HG03139 (cell line): ENCODE results near the gene TBCE.
"Not testable (repeated sequence)": the region's sequence is repeated elsewhere in the genome, so short reads cannot be mapped to it uniquely, and the experiment has no call there.

Experiments used
- ATAC-seq: cut with Tn5 transposase; IDR thresholded peaks from one replicate; pipeline ENCODE4 v1.9.1; 2021; ENCODE audit not compliant: unreplicated experiment

The TBCE gene

GRCh38 chr1:235450886-235451483 is 83.8 kb downstream of the TBCE start:
- ATAC-seq, result no peak

- no peak for ATAC-seq
Measured at GRCh38 chr1:235454021-235454420, 86.8 kb downstream of the TBCE start.

GRCh38 chr1:235455097-235455496 is 87.9 kb downstream of the TBCE start:
- ATAC-seq, result no peak

GRCh38 chr1:235455823-235456222 is 88.6 kb downstream of the TBCE start:
- ATAC-seq, result no peak

DNA sequence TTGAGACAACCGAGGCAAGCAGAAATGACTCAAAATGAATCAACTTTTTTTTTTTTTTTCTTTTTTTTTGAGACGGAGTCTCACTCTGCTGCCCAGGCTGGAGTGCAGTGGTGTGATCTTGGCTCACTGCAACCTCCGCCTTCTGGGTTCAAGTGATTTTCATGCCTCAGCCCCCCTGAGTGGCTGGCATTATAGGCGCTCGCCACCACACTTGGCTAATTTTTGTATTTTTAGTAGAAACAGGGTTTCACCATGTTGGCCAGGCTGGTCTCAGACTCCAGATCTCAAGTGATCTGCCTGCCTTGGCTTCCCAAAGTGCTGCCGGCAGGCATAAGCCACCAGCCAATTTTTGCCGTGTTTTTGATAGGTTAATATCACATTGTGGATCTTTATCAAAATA is 90.6 kb downstream of the TBCE start:
- ATAC-seq, result not testable (repeated sequence)

DNA sequence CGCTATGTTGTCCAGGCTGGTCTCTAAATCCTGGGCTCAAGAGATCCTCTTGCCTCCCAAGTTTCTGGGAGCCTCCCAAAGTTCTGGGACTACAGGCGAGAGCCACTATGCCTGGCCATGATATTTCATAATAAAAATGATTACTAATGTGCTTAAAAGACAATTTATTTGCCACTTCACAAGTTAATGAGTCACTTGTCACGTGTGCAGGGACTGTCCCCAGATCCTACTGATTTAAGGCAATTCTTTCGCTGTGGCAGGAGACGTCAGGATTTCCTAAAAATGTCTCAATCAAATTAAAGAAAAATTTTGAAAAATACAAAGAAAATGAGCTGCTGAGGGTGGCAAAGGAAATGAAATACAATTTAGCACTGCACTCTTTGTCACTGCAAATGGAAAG is 93.5 kb downstream of the TBCE start:
- ATAC-seq, result no peak

DNA sequence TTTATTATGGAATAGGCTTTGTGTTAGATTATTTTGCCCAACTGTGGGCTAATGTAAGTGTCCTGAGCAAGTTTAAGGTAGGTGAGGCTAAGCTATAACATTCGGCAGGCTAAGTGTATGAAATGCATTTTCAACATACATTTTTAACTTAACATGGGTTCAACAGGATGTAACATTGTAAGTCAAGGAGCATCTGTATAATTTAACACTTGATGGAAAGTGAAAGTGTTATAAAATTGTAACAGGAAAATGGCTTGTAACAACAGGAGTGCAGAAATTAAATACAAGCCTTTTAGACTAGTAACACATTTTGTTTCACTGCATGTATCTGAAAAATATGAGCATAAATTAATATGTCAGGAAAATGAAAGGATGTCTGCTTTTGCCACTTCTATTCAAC is 94.7 kb downstream of the TBCE start:
- no peak for ATAC-seq

DNA sequence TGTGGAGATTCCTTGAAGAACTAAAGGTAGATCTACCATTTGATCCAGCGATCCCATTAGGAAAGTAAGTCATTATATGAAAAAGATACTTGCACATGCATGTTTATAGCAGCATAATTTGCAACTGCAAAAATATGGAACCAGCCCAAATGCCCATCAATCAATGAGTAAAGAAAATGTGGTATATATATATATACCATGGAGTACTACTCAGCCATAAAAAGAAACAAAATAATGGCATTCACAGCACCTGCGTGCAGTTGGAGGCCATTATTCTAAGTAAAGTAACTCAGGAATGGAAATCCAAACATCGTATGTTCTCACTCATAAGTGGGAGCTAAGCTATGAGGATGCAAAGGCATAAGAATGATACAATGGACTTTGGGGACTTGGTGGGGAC is 95.6 kb downstream of the TBCE start:
- not testable (repeated sequence) for ATAC-seq

DNA sequence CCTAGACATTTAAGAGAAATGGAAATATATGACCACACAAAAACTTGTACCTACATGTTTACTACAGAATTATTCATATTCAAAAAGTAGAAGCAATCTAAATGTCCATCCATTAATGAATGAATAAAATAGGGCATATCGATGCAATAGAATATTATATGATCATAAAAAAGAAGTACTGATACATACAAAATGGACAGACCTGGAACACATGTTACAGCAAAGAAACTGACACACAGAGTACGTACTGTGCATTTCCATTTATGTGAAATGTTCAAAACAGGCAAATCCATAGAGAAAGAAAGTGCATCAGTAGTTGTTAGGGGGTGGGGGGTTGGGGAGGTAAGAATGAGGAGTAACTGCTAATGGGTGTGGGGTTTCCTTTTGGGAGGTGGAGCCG is 97.8 kb downstream of the TBCE start:
- ATAC-seq, result no peak

DNA sequence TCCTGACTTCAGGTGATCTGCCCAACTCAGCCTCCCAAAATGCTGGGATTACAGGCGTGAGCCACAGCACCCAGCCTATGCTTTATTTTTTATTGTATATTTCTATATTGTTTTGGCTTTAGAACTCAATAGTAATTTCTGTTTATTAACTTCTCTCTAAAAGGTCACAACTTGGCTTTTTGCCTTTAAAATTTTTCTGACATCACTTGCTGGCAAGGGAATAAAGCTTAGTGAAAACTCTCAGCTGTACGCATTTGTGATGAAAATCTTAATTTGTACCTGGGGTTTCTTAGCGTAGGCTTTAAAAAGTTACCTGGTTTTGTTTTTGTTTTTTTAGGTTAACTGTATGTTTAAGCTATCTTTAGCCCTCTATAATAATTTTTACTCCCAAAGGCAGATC is 100.8 kb downstream of the TBCE start:
- ATAC-seq, result no peak

DNA sequence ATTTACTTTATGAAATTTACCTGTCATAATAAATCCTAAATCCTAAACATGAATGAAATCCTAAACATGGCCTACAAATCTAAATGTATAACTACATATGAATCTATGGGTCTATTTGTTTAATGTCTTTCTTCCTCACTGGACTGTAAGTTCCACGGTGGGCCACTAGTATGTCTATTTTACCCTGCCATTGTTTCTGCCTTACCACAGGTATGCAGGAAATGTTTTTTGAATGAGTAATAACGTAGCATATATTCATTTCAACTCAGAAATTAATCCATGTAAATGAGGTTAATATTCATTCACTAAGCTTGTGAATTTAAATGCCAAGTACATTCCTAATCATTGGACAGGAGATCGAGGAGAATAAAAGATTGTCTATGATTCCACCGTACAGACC is 101.7 kb downstream of the TBCE start:
- no peak for ATAC-seq

DNA sequence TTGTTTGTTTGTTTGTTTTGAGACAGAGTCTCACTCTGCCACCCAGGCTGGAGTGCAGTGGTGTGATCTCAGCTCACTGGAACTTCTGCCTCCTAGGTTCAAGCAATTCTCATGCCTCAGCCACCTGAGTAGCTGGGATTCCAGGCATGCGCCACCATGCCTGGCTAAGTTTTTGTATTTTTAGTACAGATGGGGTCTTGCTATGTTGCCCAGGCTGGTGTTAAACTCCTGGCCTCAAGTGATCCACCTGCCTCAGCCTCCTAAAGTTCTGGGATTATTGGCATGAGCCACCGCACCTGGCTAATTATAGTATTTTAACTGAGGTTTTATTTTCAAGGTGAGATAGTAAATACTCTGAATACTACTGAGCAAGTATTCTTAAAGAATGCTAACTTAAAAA is 102.7 kb downstream of the TBCE start:
- not testable (repeated sequence) for ATAC-seq

DNA sequence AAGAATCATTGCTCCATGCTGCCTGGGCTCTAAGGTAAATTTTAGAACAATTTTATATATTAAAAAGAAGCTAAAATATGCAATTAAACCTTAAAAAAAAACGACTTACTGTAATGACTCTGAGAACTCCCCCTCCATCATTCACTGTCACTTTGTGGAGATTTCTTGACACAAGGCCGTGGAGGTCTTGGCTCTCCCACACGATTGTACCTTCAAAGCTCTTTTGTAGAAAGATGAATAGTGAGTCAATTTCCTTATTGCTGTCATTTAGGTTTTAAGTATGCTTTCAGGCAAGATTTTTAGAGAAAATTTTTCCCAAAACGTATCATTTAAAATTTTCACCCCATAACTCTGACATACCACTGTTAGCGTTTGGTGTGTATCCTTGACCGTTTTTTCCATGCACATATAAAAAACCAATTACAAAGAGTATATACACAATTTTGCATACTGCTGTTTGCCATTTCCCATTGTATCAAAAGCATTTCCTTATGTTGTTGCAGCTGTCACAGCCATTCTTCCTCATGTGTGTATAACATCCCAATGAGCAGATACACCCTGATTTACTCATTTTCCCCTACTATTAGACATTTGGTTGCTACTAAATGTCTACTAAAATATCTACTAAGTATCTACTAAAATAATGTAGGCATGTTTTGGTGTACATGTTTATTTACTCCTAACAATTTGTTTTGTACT is 103.7 kb downstream of the TBCE start:
- ATAC-seq, result no peak

- ATAC-seq, result no peak
Measured at GRCh38 chr1:235473806-235474205, 106.6 kb downstream of the TBCE start.

DNA sequence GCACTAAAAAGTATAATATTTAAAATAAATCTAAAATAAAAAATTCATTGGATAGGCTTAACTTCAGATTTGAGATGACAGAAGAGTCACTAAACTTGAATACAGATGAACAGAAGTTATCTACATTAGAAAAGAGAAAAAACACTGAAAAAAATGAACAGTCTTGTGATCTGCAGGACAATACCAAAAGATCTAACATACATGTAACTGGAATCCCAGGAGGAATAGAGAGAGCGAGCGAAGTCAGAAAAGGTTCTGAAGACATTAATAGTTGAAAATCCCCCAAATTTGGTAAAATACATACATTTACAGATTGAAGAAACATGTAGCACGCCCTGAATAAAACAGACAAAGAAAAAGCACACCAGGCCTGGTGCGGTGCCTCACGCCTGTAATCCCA is 115.9 kb downstream of the TBCE start:
- no peak for ATAC-seq

- ATAC-seq, result no peak
Measured at GRCh38 chr1:235485558-235485957, 118.3 kb downstream of the TBCE start.

DNA sequence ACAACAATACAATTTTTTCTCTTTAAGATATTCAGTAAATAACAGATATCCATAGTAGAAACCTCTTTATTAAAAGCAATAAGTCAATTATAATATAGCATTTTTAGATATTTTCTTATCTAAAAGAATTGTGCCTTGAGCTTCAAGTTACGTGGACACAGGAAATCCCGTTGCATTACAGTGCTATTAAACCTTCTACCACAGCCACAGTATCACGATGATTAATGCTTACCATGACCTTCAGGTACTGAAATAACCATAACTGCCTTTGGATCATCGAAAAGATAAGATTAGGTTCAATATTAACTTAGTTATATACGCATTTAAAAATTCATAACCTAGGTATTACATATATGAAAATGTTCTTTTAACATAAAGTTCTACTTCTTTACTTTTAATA is 119.1 kb downstream of the TBCE start:
- ATAC-seq, result no peak

GRCh38 chr1:235491644-235492043 is 124.4 kb downstream of the TBCE start:
- no peak for ATAC-seq

GRCh38 chr1:235494531-235494930 is 127.3 kb downstream of the TBCE start:
- ATAC-seq, result no peak

- no peak for ATAC-seq
Measured at GRCh38 chr1:235495030-235495429, 127.8 kb downstream of the TBCE start.

DNA sequence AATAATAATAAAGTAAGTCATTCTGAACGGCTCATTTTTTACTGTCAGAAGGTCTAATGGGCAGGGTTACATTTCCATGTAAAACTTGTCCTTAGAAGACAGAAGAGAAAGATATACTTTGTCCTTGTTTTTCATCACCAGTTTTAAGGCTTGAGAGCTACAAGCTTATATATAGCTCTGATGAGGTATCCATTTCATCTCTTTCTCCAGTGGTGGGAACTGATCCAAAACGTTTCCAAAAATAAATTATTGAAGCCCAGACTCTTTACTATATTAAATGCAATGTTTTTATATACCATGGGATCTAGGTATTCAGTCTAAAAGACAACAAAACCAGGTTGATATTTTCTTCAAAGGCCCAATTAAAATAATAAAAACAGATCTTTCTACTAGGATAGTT is 128.3 kb downstream of the TBCE start:
- no peak for ATAC-seq

DNA sequence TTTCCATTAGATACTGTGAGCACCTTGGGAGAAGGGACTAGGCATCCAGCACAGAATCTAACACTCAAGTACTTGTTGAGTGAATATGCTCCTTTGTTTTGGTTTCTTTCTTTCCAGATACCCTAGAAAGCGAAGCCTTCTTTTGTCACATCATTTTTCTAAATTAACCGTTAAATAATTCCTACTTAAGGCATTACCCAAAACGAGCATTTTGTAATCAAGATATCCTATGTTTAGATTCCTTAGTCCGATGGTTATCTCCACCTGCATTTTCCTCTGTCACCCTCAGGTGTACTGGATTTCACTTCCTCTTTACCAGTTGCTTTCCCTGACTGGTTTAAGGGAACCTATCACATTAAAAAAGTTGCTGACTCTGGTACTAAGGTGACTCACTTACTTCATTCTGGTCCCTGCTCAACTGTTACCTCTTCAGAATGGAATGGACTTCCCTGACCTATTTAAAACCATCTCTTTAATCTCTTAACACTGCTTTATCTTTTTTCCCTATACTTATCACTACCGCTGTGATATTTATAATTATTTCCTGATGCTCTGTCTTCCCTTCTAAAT is 133.8 kb downstream of the TBCE start:
- ATAC-seq, result no peak
